ENCODE data around the gene RXFP1.
A peak's percentile ranks its signal among the peaks of the same experiment; 100 is the strongest.

The RXFP1 gene

DNA sequence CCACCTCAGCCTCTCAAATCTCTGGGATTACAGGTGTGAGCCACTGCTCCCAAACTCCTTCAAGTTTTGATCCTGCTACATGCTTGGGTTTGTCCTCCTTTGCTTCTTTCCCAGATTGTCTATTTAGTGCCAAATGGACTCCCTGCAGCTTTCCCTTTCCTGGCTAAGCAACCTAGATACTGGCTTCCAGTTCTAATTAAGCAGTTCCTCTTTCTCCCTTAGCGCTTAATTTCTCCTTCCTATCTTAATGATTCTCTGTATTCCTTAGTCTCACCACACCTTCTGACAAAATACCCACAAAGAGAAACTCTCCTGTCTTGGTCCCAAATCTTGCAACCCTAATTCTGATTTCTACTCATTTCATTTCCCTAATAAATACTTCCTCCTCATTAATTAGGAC is 7.8 kb downstream of the RXFP1 start:
- Histone ChIP-seq H3K9me3 (ENCODE audit: control insufficient read depth, low read length) (no peaks in the 10 kb centered on the region), H3K27me3 (replicated peaks; ENCODE audit: control insufficient read depth, insufficient read depth, low read length) (no peaks in the 10 kb centered on the region), H3K9ac (ENCODE audit: low read length) (no peak overlapping the region), H3K36me3 (ENCODE audit: control insufficient read depth, insufficient read depth, low read length, severe bottlenecking) (no peaks in the 10 kb centered on the region), H3K4me1 (ENCODE audit: control insufficient read depth, insufficient read depth, low read length) (no peaks in the 10 kb centered on the region), H3K4me3 (ENCODE audit: low read length) (no peak overlapping the region)
- DNase-seq (ENCODE audit: low read depth) = no peak

DNA sequence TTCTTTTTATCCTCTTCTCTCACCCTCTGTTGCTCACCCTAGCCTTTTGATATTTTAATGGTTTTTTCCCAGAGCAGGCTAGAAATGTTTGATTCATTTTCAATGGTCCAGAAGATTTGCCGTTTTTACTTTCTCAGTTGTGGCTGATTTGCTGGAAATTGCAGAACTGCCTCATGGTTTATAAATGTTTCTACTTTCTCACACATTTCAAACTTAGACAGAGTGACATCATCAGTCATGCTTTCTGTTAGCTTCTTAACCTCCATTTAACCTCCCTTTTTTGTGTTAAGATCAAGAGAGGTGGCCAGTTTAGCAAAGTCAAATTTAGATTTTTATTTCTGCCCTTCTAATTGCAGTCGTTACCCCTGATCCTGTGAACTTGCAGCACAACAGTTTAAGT is 8.7 kb downstream of the RXFP1 start:
- Histone ChIP-seq H3K27me3 (replicated peaks; ENCODE audit: control insufficient read depth, insufficient read depth, low read length) (no peaks in the 10 kb centered on the region), H3K4me1 (ENCODE audit: control insufficient read depth, insufficient read depth, low read length) (peaks cover 2% of the 10 kb centered on the region), H3K4me3 (ENCODE audit: low read length) (no peak overlapping the region), H3K9me3 (ENCODE audit: control insufficient read depth, low read length) (no peaks in the 10 kb centered on the region), H3K36me3 (ENCODE audit: control insufficient read depth, insufficient read depth, low read length, severe bottlenecking) (no peaks in the 10 kb centered on the region), H3K9ac (ENCODE audit: low read length) (no peak overlapping the region)
- no peak for DNase-seq (ENCODE audit: low read depth)

GRCh38 chr4:158530898-158531297 is 9.2 kb downstream of the RXFP1 start:
- no peak overlapping the region for H3K9ac ChIP-seq (ENCODE audit: low read length)
- H3K36me3 ChIP-seq (ENCODE audit: control insufficient read depth, insufficient read depth, low read length, severe bottlenecking) = no peaks in the 10 kb centered on the region
- no peak overlapping the region for H3K4me3 ChIP-seq (ENCODE audit: low read length)
- no peak for DNase-seq (ENCODE audit: low read depth)
- no peaks in the 10 kb centered on the region for H3K27me3 ChIP-seq (replicated peaks; ENCODE audit: control insufficient read depth, insufficient read depth, low read length)
- no peaks in the 10 kb centered on the region for H3K9me3 ChIP-seq (ENCODE audit: control insufficient read depth, low read length)
- peaks cover 3% of the 10 kb centered on the region for H3K4me1 ChIP-seq (ENCODE audit: control insufficient read depth, insufficient read depth, low read length)

DNA sequence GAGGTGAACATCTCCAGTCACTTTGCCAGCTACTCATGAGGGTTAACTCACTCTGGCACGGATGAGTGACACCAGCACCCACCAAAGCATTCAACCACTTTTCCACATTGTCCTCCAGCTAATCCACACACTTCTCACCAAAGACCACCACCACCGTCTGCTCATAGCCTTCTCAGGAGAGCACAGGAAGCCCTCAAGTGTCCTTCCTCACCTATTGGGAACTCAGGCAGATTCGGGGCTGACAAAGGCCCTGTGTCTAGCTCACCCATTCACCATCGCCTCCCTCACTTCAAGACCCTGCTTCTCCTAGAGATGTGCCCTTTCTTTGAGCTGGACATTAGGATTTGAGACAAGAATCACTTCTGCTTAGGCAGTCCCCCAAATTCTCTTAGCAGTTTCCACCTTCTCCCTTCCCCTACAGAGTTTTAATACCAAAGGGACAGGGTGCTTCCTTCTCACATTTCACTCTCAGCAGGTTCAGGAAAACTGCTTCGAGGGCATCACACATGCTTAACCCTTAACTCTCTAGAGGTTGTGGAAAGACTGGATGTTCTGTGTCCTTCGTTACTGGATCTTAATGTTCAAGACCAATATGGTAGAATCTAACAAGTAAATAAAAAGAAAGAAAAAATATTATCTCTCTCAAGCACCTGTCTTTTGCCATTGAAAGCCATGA is 11.0 kb downstream of the RXFP1 start:
- H3K4me3 ChIP-seq (ENCODE audit: low read length) = no peak overlapping the region
- H3K27me3 ChIP-seq (replicated peaks; ENCODE audit: control insufficient read depth, insufficient read depth, low read length) = no peaks in the 10 kb centered on the region
- H3K4me1 ChIP-seq (ENCODE audit: control insufficient read depth, insufficient read depth, low read length) = peaks cover 3% of the 10 kb centered on the region
- no peak for DNase-seq (ENCODE audit: low read depth)
- no peak overlapping the region for H3K9ac ChIP-seq (ENCODE audit: low read length)
- H3K9me3 ChIP-seq (ENCODE audit: control insufficient read depth, low read length) = no peaks in the 10 kb centered on the region
- H3K36me3 ChIP-seq (ENCODE audit: control insufficient read depth, insufficient read depth, low read length, severe bottlenecking) = no peaks in the 10 kb centered on the region

DNA sequence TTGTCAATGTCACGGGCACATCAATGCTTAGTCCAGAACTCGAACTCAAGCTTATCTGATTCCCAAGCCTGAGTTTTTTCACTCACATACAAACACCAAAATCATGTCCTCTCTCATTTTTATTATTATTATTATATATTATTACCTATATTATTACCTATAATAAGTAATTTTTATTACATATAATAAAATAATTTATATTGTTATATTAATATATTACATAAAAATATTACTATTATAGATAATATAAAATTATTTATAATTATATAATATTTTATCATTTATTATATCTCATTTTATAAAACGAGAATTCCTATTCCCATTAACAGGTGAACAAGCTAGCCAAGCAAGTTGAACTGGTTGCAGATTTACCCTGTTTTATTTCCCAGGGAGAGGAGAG is 13.0 kb downstream of the RXFP1 start:
- Histone ChIP-seq H3K9ac (ENCODE audit: low read length) (no peak overlapping the region), H3K27me3 (replicated peaks; ENCODE audit: control insufficient read depth, insufficient read depth, low read length) (no peaks in the 10 kb centered on the region), H3K4me3 (ENCODE audit: low read length) (peak overlapping the region; percentile 29), H3K36me3 (ENCODE audit: control insufficient read depth, insufficient read depth, low read length, severe bottlenecking) (no peaks in the 10 kb centered on the region), H3K9me3 (ENCODE audit: control insufficient read depth, low read length) (no peaks in the 10 kb centered on the region), H3K4me1 (ENCODE audit: control insufficient read depth, insufficient read depth, low read length) (peaks cover 3% of the 10 kb centered on the region)
- no peak for DNase-seq (ENCODE audit: low read depth)

DNA sequence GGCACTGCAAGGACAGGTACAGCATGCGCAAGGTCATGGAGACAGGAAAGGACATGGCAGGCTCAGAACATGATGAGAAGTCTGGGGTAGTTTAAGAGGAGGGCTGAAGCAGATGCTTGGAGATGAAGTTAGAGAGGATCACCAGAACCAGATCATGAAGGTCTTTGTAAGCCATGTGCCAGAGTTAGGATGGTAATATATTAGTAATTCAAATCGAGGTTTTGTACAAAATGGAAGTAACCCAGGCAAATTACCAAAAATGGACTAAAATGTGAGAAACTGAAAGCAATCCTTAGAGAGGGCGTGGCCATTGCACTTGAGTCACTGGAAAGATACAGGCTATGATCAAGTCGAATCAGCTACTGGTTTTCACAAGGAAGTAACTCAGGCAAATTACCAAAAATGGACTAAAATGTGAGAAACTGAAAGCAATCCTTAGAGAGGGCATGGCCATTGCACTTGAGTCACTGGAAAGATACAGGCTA is 13.5 kb downstream of the RXFP1 start:
- Histone ChIP-seq H3K4me1 (ENCODE audit: control insufficient read depth, insufficient read depth, low read length) (peaks cover 3% of the 10 kb centered on the region), H3K9me3 (ENCODE audit: control insufficient read depth, low read length) (no peaks in the 10 kb centered on the region), H3K27me3 (replicated peaks; ENCODE audit: control insufficient read depth, insufficient read depth, low read length) (no peaks in the 10 kb centered on the region), H3K9ac (ENCODE audit: low read length) (no peak overlapping the region), H3K36me3 (ENCODE audit: control insufficient read depth, insufficient read depth, low read length, severe bottlenecking) (no peaks in the 10 kb centered on the region), H3K4me3 (ENCODE audit: low read length) (peak overlapping the region; percentile 29)
- peak; percentile 46 for DNase-seq (ENCODE audit: low read depth)

- no peak overlapping the region for H3K9ac ChIP-seq (ENCODE audit: low read length)
- H3K27me3 ChIP-seq (replicated peaks; ENCODE audit: control insufficient read depth, insufficient read depth, low read length) = no peaks in the 10 kb centered on the region
- DNase-seq (ENCODE audit: low read depth) = no peak
- no peaks in the 10 kb centered on the region for H3K36me3 ChIP-seq (ENCODE audit: control insufficient read depth, insufficient read depth, low read length, severe bottlenecking)
- no peak overlapping the region for H3K4me3 ChIP-seq (ENCODE audit: low read length)
- H3K9me3 ChIP-seq (ENCODE audit: control insufficient read depth, low read length) = no peaks in the 10 kb centered on the region
- H3K4me1 ChIP-seq (ENCODE audit: control insufficient read depth, insufficient read depth, low read length) = peaks cover 3% of the 10 kb centered on the region
Observed at GRCh38 chr4:158536833-158537232, 15.2 kb downstream of the RXFP1 start.

- H3K9me3 ChIP-seq (ENCODE audit: control insufficient read depth, low read length) = no peaks in the 10 kb centered on the region
- H3K4me3 ChIP-seq (ENCODE audit: low read length) = no peak overlapping the region
- DNase-seq (ENCODE audit: low read depth) = peak; percentile 25
- H3K4me1 ChIP-seq (ENCODE audit: control insufficient read depth, insufficient read depth, low read length) = peaks cover 3% of the 10 kb centered on the region
- no peaks in the 10 kb centered on the region for H3K36me3 ChIP-seq (ENCODE audit: control insufficient read depth, insufficient read depth, low read length, severe bottlenecking)
- no peak overlapping the region for H3K9ac ChIP-seq (ENCODE audit: low read length)
- no peaks in the 10 kb centered on the region for H3K27me3 ChIP-seq (replicated peaks; ENCODE audit: control insufficient read depth, insufficient read depth, low read length)
Observed at GRCh38 chr4:158538176-158538575, 16.5 kb downstream of the RXFP1 start.

GRCh38 chr4:158538911-158539310 is 17.2 kb downstream of the RXFP1 start:
- no peaks in the 10 kb centered on the region for H3K9me3 ChIP-seq (ENCODE audit: control insufficient read depth, low read length)
- no peak for DNase-seq (ENCODE audit: low read depth)
- H3K27me3 ChIP-seq (replicated peaks; ENCODE audit: control insufficient read depth, insufficient read depth, low read length) = no peaks in the 10 kb centered on the region
- peaks cover 3% of the 10 kb centered on the region for H3K4me1 ChIP-seq (ENCODE audit: control insufficient read depth, insufficient read depth, low read length)
- H3K36me3 ChIP-seq (ENCODE audit: control insufficient read depth, insufficient read depth, low read length, severe bottlenecking) = no peaks in the 10 kb centered on the region
- H3K4me3 ChIP-seq (ENCODE audit: low read length) = no peak overlapping the region
- no peak overlapping the region for H3K9ac ChIP-seq (ENCODE audit: low read length)

DNA sequence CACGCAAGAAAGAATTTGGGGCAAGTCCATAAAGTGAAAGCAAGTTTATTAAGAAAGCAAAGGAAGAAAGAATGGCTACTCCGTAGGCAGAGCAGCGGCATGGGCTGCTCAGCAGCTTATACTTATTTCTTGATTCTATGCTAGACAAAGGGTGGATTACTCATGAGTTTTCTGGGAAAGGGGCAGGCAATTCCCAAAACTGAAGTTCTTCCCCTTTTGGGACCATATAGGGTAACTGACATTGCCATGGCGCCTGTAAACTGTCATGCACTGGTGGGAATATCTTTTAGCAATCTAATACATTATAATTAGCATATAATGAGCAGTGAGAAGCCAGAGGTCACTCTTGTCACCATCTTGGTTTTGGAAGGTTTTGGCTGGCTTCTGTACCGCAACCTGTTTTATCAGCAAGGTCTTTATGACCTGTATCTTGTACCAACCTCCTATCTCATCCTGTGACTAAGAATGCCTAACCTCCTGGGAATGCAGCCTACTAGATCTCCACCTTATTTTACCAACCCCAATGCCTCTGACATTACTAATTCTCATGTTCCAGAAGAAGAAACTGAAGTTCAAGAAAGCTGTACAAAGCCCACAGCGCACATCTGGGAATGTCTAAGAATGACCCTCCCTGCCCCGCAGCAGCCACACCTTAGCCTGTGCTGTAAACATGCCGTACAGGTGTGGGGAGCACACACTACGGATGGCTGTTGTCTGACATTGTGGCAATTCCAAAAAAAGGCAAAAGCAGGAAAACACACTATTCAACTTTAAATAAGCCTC is 18.6 kb downstream of the RXFP1 start:
- DNase-seq (ENCODE audit: low read depth) = no peak
- Histone ChIP-seq H3K27me3 (replicated peaks; ENCODE audit: control insufficient read depth, insufficient read depth, low read length) (no peaks in the 10 kb centered on the region), H3K9me3 (ENCODE audit: control insufficient read depth, low read length) (no peaks in the 10 kb centered on the region), H3K36me3 (ENCODE audit: control insufficient read depth, insufficient read depth, low read length, severe bottlenecking) (no peaks in the 10 kb centered on the region), H3K4me1 (ENCODE audit: control insufficient read depth, insufficient read depth, low read length) (peaks cover 1% of the 10 kb centered on the region), H3K4me3 (ENCODE audit: low read length) (no peak overlapping the region), H3K9ac (ENCODE audit: low read length) (no peak overlapping the region)

DNA sequence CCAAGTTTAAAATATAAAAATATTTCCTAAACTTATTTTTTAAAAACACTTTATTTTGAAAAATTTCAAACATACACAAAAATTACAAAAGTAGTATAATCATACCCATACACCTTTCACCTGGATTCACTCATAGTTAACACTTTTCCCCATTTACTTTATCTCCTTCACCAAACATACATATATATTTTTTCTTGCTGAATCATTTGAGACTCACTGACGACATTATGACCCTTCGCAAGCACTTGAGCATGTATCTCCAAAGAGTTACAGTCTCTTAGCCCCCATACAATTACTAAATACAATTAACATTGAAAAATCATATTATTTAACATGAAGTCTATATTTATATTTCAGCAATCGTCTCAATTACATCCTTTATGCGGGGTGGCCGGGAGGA is 19.8 kb downstream of the RXFP1 start:
- no peaks in the 10 kb centered on the region for H3K36me3 ChIP-seq (ENCODE audit: control insufficient read depth, insufficient read depth, low read length, severe bottlenecking)
- no peaks in the 10 kb centered on the region for H3K4me1 ChIP-seq (ENCODE audit: control insufficient read depth, insufficient read depth, low read length)
- H3K9me3 ChIP-seq (ENCODE audit: control insufficient read depth, low read length) = no peaks in the 10 kb centered on the region
- no peaks in the 10 kb centered on the region for H3K27me3 ChIP-seq (replicated peaks; ENCODE audit: control insufficient read depth, insufficient read depth, low read length)
- H3K9ac ChIP-seq (ENCODE audit: low read length) = no peak overlapping the region
- no peak for DNase-seq (ENCODE audit: low read depth)
- no peak overlapping the region for H3K4me3 ChIP-seq (ENCODE audit: low read length)
